PC-3 (cell line): Measurements from ENCODE around the gene IL21R.

ENCODE experiments used
- CTCF ChIP-seq: fragments of 300-600 bp; sonication (generic); conservative IDR thresholded peaks from 2 replicates; pipeline ENCODE4 v1.5.1; 2017; ENCODE audit warnings: antibody characterized with exemption, low read depth, mild to moderate bottlenecking, low read length
- EZH2 ChIP-seq: fragments of 300-600 bp; sonication (generic); IDR thresholded peaks from one replicate; pipeline ENCODE4 v1.6.1; 2017; ENCODE audit warnings: antibody characterized with exemption, mild to moderate bottlenecking, low read length; ENCODE audit not compliant: unreplicated experiment
- EZH2phosphoT487 ChIP-seq: fragments of 300-600 bp; sonication (generic); IDR thresholded peaks from 2 replicates; pipeline ENCODE4 v1.6.1; 2018; ENCODE audit warnings: mild to moderate bottlenecking, antibody characterized with exemption, low read length, borderline replicate concordance

- TF ChIP-seq CTCF = no peak
- TF ChIP-seq EZH2 = no peak
- no peak for TF ChIP-seq EZH2phosphoT487
Measured at GRCh38 chr16:27407133-27407532, 5.2 kb downstream of the IL21R start.
